HG02678 (cell line): ENCODE data around the gene ZNF177.

Experiments used
- ATAC-seq: cut with Tn5 transposase; IDR thresholded peaks from one replicate; pipeline ENCODE4 v1.9.1; 2021; ENCODE audit warnings: mild to moderate bottlenecking, moderate library complexity; ENCODE audit not compliant: unreplicated experiment

The ZNF177 gene

GRCh38 chr19:9427941-9428340, 65.1 kb downstream of the ZNF177 start:
- no peak for ATAC-seq

DNA sequence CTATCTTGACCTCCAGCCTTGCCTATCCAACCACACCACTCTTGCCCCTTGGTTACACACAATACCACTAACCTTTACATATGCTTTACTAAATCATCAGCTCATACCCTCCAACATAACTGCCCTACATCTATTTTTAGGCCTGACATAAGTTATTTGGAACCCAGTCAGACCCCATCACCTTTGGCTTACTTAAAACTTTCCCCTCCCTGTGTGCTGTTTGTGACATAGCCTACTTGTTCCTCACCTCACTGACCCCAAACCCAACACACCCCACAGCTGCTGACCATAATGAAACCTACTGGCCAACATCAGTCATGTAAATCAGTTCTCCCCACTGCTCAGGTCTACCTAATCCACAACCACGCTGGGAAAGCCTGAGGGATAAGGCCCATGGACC, 67.6 kb downstream of the ZNF177 start:
- ATAC-seq: no peak

DNA sequence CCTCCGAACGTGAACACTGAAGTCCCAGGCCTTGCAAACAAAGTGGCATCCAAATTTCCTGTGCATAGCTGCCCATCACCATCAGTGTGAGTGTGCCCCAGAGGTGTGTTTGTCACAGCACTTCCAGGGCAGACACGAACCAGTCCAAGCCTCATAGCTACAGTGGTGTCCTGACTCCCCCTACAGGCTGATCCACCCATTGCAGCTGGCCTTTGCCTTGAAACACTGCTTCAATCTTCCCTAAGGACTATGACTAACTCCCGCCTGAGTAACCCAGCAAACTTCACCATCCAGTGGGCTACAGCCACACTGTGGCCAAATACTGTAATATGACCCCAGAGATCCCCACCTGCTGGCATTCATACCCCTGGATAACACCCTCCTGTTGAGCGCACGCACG, 68.7 kb downstream of the ZNF177 start:
- ATAC-seq: no peak
